ENCODE measurements around the gene ADCYAP1R1. TPM values are rescaled to one million over a fixed set of nuclear protein-coding genes. Genes with fewer than 3 reads are reported as not detected.

Gene ADCYAP1R1
- total and polyA plus RNA-seq, 2 of the 8 experiments (the other 6 are each of a cell fraction or from before 2014, with no cell fraction given) = 14.4 to 14.6 TPM

DNA sequence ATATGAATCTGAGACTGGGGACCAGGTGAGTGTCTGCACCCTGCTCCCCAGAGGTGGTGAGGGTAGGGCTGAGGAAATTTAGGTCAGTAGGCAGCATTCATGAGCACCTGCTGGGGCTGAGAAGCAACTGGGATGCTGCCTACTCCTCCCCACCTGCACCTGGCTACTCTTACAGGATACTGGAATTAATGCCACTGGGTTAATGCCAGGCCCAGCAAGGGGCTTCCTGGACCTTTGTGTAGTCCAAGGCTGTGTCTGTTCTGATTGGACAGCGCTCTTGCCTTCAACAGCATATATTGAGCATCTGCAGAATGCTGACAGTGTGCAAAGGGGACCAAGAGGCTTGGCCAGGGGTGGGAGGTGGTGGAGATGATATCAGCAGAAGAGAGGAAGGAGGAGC lies 32.1 kb downstream of the ADCYAP1R1 start:
- no peak overlapping the region for H3K4me3 ChIP-seq (ENCODE audit: extremely low read depth in 1 of 4, insufficient read depth in 2 of 4, low read depth in 3 of 4, low read length in 4 of 4)
- H3K9me3 ChIP-seq (ENCODE audit: insufficient read depth in 2 of 2, low read depth in 1 of 2, low read length in 1 of 2) = no peaks in the 10 kb centered on the region
- peaks cover 0 to 5% (median 0%) of the 10 kb centered on the region in 4 experiments; a peak in 2 of 8 replicates for H3K36me3 ChIP-seq (ENCODE audit: control insufficient read depth in 2 of 4, insufficient read depth in 4 of 4, low read length in 3 of 4)
- ChIA-PET CTCF (ENCODE audit: partially characterized antibody) (interaction anchor here (1.2 to 4.4 kb wide), 3 partner anchors 19 to 38 kb away, joined by 4 to 23 read pairs (median 9); no protein-coding TSS in a partner anchor), POLR2A (ENCODE audit: partially characterized antibody) (no interaction called here)
- no peak overlapping the region for H4K8ac ChIP-seq (ENCODE audit: extremely low read depth, insufficient read depth, low read length)
- no peak overlapping the region for H3K4me2 ChIP-seq (ENCODE audit: insufficient read depth in 1 of 2, low read depth in 2 of 2, low read length in 2 of 2)
- H3K14ac ChIP-seq (ENCODE audit: insufficient read length) = no peak overlapping the region
- 100% methylated on average over 1 of the region's 1 CpG; no CpG with 5 or more reads in 1 of the 2 experiments for WGBS, 2 experiments (ENCODE audit: extremely low coverage in 1 of 2, insufficient coverage in 1 of 2, insufficient read length in 1 of 2, insufficient replicate concordance in 2 of 2, low coverage in 1 of 2, low lambda C conversion rate in 2 of 2, missing lambda C conversion rate in 1 of 2)
- H3K56ac ChIP-seq (replicated peaks; ENCODE audit: insufficient read length, low read depth, low read length) = no peak overlapping the region
- no peak overlapping the region for H2BK20ac ChIP-seq (ENCODE audit: low read length)
- H3K18ac ChIP-seq (ENCODE audit: extremely low read depth, low read length) = no peak overlapping the region
- H3K27ac ChIP-seq (ENCODE audit: low read depth, low read length) = no peak overlapping the region
- FAIRE-seq = no peak
- H3K4me1 ChIP-seq (replicated peaks in 1 of 4; ENCODE audit: control insufficient read depth in 3 of 4, insufficient read depth in 4 of 4, low read length in 3 of 4) = no peaks in the 10 kb centered on the region; a peak in 1 of 7 replicates
- no peaks in the 10 kb centered on the region for H3K79me2 ChIP-seq (ENCODE audit: control insufficient read depth in 1 of 2, insufficient read depth in 2 of 2, low read length in 2 of 2)
- H3K4ac ChIP-seq (replicated peaks; ENCODE audit: insufficient read length, low read depth, low read length) = no peak overlapping the region
- DNase-seq (ENCODE audit: low read depth in 1 of 2, low spot score in 2 of 2) = no peak
- no peaks in the 10 kb centered on the region for H3K27me3 ChIP-seq (replicated peaks in 1 of 4; ENCODE audit: control insufficient read depth in 3 of 4, extremely low read depth in 1 of 4, insufficient read depth in 3 of 4, low read length in 3 of 4)
- H2AFZ ChIP-seq (ENCODE audit: low read length) = no peak overlapping the region
- H3K79me1 ChIP-seq (ENCODE audit: low read depth, low read length) = no peaks in the 10 kb centered on the region
- no peak overlapping the region for H4K91ac ChIP-seq (replicated peaks; ENCODE audit: insufficient read length, low read length)
- H3K23ac ChIP-seq (ENCODE audit: insufficient read length) = no peak overlapping the region
- H4K5ac ChIP-seq (ENCODE audit: insufficient read length, low read depth, low read length) = no peak overlapping the region
- no peak overlapping the region for H2BK120ac ChIP-seq (replicated peaks; ENCODE audit: low read depth, low read length)
- no peaks in the 10 kb centered on the region for H3K23me2 ChIP-seq (ENCODE audit: low read depth, low read length)
- no peak overlapping the region for H2AK5ac ChIP-seq (ENCODE audit: low read depth, low read length)
- no peak overlapping the region for H2BK5ac ChIP-seq (ENCODE audit: low read depth, low read length)
- no peak overlapping the region for H2BK12ac ChIP-seq (ENCODE audit: low read depth, low read length)
- peaks cover 0 to 3% of the 10 kb centered on the region in 2 experiments for H4K20me1 ChIP-seq (replicated peaks in 1 of 2; ENCODE audit: control insufficient read depth in 1 of 2, insufficient read depth in 2 of 2, low read length in 2 of 2)
- H2BK15ac ChIP-seq (ENCODE audit: low read length) = no peak overlapping the region
- no peak overlapping the region for H3K9ac ChIP-seq (replicated peaks in 1 of 4; ENCODE audit: extremely low read depth in 1 of 4, low read depth in 3 of 4, low read length in 3 of 4)
- TF ChIP-seq SP1 (IDR thresholded peaks at IDR 0.05; ENCODE audit: low read depth, low read length) = no peak
- no peak for TF ChIP-seq RBBP5 (IDR thresholded peaks at IDR 0.05; ENCODE audit: borderline replicate concordance, low read depth, low read length)
- TF ChIP-seq RAD21 (IDR thresholded peaks at IDR 0.05 in 1 of 2, conservative IDR thresholded peaks at IDR 0.05 in 1 of 2; ENCODE audit: low read depth in 2 of 2, low read length in 2 of 2) = no peak
- no peak for TF ChIP-seq CBX8 (IDR thresholded peaks at IDR 0.05; ENCODE audit: borderline replicate concordance, low read depth, low read length)
- no peak for TF ChIP-seq PHF8 (conservative IDR thresholded peaks at IDR 0.05; ENCODE audit: low read depth, low read length)
- TF ChIP-seq ZNF274 (IDR thresholded peaks at IDR 0.05; ENCODE audit: borderline replicate concordance, extremely low read depth, low read length) = no peak
- no peak for TF ChIP-seq FOSL1 (IDR thresholded peaks at IDR 0.05; ENCODE audit: insufficient read depth, low read depth, low read length)
- no peak for TF ChIP-seq CREB1 (IDR thresholded peaks at IDR 0.05)
- no peak for TF ChIP-seq SIRT6 (IDR thresholded peaks at IDR 0.05; ENCODE audit: low read length)
- no peak for TF ChIP-seq RXRA (IDR thresholded peaks at IDR 0.05; ENCODE audit: insufficient read depth, low read depth, low read length)
- no peak for TF ChIP-seq CTBP2 (IDR thresholded peaks at IDR 0.05; ENCODE audit: borderline replicate concordance, insufficient read depth, insufficient read length, low read length)
- TF ChIP-seq HDAC2 (IDR thresholded peaks at IDR 0.05; ENCODE audit: borderline replicate concordance in 1 of 2, low read depth in 2 of 2, low read length in 2 of 2) = no peak
